Measurements from ENCODE around the gene ADAMTSL2.

The ADAMTSL2 gene

DNA sequence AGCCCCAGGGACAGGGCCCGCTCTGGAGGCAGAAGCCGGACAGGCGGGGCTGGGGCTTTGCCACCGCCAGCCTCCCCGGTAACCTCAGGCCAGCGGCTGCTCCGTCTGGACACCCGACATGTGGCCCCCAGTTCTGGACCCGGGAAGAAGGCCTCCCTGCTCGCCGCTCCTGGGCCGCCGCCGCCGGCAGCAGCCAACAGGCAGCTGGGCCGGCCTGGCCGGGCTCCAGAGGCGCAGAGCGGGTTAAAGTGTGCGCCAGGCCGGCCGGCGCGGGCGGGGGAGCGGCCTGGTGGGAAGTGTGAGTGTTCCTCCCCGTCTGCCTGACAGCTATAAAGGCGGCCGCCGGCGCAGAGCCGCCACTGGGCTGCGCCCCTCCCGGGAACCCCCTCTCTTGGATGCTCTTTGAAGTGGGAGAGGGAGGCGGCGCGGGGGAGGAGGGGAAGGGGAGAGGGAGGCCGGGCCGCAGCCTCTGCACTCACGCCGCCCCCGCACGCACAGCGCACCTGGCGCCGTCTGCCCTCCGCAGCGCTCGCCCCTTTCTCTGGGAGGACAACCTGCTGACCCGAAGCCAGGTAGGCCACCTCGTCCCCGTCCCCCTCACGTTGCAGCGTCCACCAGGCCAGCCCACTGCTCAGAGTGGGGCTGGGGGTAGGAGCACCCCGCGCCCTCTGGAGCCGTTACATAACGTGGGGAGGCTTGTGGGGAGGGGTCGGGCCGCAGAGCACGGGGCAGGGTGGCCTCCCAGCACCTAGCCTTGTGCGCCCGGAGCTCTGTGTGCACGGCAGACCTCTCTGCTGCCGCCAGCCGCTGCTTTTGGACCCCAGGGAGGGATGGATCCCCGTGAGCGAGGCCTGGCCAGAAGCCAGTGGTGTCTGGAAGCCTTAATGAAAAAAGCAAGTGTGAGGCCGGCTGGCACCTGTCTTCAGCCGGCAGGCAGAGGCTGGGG is at the start of gene ADAMTSL2:
Gene ADAMTSL2, plus strand, starts transcription at position 359 of the 946 bp plus-strand sequence. CDS start 2,009 bp downstream, outside the sequence.
- no peak for DNase-seq

DNA sequence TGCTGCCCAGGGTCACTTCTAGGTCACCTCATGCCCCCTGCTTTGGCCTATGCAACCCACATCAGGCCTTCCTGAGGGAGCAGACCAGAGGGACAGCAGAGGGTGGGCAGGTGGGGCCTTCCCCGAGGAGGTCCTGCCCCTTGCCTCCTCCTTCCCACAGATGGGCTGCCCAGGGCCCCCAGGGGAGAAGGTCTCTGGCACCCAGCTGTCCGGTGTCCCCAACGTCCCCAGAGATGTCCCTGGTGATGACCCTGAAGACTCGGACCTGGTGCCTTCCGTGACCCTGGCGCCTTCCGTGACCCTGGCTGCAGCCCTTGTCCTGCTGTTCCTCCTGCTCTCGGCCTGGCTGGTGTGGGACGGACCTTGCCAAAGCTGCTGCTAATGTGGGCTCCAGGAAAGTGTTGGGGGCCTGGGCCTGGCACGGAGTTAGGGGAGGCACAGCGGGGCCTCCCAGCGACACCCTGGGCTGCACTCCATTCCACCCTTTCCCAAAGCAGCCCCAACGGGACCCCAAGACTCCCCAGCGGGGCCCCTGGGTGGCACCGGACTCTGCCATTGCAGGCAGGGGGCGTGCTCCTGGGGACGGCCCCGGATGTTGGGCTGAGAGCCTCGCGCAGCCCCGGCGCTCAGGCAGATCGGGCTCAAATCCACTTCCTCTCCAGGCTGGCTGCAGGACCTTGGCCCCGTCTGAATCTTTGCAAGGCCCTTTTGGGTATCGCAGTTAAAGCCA is 48.8 kb upstream of the ADAMTSL2 start:
- no peak for DNase-seq

DNA sequence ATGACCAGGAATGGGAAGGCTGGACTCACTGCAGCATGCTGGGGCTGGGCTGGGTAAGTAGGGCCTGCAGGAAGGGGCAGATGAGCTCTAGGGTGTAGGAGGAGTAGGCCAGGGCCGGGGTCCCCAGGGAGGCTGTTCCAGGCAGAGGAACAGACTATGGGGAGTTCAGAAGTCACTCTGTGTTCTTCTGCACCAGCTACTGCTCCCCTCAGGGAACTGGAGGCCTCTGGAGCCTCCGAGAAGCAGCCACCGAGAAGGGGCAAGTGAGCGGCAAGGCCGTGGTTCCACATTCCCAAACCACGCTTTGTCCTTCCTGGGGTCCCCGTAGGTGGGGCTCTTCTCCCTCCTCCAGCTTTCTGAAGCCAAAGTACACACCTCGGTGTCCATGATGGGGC is 47.2 kb upstream of the ADAMTSL2 start:
- no peak for DNase-seq

DNA sequence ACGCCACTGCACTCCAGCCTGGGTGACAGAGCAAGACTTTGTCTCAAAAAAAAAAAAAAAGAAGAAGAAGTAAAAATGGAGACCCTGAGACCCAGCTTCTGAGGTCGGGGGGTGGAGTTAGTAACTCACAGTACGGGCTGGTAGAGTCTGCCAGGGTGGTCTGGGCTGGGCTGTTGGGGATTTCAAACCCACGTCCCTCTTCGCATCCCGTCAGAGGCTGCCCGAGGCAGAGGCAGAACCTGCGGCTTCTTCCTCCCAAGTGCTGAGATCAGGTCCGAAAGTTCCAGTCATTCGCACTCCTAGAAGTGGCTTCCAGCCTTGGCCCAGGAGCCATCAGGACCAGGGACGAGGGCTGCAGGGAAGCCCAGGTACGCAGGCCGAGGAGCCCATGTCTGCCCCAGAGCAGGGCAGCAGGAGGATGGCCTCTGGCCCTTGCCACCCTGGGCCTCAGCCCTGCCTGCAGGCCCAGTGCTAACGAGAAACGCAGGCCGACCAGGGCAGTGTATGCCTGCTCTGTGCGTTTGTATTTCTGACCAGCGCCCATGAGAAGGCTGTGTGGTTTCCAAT is 45.7 kb upstream of the ADAMTSL2 start:
- no peak for DNase-seq

DNA sequence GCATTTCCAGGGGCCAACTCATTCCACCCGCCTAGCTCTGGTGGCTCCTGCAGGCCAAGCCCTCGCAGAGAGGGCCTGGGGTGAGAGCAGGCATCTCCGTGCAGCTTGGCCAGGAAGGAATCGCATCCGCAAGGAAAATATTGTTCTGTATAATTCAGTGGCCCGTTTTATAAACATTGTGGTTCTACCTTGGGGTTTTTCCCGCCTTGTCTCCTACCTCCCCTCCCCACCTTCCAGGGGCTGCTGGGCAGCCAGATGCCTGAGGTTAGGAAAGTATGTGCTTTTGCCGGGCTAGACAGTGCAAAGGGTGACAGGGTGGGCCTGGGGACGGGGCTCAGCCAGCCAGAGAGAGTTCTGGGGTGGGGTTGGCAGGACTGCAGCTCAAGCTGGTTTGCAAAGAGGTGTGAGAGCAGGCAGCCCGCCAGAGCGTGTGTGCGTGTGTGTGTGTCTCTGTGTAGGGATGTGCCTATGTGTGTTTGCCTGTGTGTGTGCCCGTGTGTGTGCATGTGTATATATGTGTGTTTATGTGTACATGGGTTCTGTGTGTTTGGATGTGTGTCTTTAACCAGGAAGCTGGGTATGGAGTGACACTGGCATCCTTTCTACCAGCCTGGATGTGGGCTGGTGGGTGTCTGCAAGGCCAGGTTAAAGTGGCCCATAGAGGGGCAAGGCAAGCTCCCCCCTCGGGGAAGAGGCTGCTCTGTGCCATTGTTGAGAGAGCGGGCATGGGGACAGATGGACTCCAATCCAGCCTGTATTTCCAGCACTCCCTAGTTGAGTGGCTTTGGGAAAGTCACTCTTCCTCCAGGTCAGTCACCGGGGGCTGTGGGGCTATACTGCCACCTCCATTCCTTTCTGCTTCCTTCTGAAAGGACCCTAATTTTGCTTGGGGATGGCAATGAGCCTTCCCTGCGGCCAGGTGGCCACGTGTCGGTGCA is 45.0 kb upstream of the ADAMTSL2 start:
- DNase-seq: no peak

DNA sequence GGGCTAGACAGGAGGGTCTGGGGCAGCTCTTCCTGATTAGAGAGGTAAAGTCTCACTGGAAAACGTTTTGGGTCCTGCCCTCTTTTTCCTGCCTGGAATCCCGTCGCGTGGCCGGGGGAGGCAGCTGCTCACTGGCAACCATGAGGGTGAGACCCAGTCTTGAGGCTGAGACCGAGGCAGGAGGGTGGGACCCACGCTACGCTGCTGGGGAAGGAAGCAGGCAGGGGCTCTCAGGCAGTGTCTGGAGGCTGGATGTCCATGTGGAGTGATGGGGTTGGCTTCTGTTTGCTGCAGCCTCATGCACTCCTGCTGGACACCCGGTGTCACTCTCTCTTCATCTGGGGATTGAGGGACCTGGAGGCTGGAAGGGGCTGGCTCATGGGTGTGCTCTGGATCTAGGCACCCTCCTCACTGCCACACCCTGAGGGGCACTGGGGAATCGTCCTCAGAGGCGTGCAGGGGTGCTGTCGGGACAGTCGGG is 44.3 kb upstream of the ADAMTSL2 start:
- no peak for DNase-seq

DNA sequence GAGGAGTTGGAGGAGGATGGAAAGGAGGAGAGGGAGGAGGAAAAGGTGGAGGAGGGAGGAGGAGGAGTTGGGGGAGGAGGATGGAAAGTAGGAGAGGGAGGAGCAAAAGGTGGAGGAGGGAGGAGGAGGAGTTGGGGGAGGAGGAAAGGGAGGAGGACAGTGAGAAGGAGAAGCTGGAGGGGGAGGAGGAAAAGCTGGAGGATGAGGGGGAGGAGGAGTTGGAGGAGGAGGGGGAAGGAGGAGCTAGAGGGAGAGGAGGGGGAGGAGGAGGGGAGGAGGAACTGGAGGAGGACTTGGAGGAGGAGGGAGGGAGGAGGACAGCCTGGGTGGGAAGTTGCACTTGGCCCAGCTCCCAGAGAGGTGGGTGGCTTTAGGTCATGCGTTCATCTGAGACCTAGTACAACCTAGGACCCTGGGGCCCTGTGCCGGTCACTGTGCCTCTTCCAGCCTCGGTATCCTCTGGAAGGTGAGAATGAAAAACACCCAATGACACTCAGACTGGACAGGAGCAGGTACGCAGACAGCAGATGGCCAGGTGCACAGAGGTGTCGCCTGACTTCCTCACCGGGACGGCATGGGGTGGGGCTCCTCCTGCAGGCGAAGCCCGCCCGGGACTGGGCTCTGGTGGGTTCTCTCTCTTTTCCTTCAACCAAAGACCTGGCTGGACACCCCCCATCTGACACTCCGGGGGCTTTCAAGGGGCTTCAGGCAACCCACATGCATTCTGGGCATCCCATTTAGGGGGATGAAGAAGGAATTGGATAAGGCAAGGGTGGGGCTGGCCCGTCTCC is 43.4 kb upstream of the ADAMTSL2 start:
- no peak for DNase-seq

DNA sequence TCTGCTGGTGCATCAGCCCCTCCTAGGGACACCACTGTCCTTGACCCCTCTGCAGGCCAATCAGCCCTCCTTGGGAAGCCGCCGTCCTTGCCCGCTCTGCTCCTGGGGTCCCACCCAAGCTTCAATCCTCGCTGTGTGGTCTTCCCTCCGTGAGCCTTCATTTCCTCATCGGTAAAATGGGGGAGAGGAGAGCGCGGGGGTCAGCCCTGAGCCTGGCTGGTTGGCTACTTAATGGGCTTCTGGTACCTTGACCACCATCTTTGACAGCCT is 42.9 kb upstream of the ADAMTSL2 start:
- no peak for DNase-seq

DNA sequence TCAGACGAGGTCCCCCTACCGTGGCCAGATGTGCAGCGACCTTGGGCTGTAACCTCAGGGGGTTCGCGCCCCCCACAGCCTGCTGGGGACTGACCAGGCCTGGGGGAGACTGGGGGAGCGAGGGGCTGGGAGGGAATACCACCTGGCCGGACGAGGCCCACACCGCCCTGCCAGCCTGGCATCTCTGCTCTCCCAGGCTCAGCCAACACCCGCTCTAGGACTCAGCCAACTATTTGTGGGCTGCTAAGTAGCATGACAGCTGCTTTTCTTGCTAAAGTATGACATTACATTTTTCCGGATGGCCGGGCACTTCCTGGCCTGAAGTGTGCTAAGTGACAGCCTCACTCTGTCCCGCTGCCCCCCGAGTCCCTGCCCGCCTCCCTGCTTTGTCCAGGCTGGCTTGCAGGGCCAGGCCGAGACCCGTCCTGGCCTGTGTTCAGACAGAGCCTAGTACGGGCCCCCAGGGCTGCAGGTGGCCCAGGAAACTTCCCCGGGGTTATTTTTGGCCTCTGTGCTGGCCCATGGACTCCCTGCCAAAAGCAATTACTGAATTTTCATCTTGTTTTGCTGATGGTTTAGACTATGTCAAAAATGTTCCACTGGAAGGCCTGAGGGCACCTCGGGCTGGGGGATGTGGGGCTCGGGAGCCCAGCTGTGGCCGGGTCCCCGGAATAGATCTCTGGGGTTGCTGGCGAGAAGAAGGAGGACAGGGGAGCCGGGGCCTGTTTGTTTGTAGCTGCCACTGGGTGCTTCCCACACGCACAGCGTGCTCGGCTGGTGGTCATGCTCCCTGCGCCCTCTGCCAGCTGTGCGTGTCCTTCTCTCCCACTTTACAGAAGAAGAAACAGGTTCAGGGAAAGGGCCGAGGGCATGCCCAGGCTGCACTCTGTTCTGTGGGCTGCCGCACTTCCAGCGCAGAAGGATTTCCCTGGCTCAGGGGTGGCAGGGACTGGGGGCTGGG is 42.2 kb upstream of the ADAMTSL2 start:
- DNase-seq: no peak

DNA sequence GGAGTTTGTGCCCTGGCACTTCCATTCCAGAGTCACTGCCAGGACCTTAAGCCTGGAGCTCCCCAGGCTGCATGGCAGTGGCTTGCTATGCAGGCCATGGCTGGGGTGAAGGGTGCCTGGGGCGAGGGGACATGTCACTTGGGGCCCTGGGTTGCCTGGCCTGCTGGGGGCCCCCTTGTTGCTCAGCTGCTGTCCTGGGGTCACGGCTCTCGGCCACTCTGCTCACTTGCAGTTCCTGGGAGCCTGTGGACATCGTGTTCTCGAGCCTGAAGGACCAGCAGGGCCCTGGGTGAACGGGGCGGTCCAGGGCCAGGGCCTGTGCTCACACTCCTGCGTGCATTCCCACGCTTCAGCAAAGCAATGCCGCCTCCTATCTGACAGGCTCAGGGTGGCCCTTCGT is 41.1 kb upstream of the ADAMTSL2 start:
- DNase-seq: no peak

DNA sequence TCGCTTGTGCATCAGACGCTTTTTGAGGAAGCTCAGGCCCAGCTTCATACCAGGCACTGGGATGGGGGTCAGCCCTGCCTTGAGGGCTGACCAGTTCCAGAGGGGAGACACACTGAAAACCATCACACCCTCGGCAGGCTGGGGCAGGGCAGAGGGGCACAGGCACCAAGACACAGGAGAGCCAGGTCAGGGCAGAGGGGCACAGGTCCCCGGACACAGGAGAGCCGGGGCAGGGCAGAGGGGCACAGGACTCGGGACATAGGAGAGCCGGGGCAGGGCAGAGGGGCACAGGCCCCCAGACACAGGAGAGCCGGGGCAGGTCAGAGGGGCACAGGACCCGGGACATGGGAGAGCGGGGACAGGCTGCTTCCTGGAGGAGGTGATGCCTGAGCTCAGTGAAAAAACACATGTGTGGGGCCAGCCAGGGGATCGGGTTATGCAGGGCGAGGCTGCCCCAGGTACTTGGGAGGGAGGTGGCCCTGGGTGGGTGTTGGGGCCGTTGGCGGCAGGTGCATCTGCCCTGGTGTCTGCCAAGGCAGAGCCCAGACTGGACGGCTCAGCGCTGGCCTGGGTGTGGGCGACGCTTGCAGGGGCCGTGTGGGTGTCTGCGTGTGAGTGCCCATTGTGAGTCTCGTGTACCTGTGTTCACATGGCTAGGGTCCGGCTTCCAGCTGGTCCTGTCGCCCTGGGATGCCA is 40.5 kb upstream of the ADAMTSL2 start:
- no peak for DNase-seq

DNA sequence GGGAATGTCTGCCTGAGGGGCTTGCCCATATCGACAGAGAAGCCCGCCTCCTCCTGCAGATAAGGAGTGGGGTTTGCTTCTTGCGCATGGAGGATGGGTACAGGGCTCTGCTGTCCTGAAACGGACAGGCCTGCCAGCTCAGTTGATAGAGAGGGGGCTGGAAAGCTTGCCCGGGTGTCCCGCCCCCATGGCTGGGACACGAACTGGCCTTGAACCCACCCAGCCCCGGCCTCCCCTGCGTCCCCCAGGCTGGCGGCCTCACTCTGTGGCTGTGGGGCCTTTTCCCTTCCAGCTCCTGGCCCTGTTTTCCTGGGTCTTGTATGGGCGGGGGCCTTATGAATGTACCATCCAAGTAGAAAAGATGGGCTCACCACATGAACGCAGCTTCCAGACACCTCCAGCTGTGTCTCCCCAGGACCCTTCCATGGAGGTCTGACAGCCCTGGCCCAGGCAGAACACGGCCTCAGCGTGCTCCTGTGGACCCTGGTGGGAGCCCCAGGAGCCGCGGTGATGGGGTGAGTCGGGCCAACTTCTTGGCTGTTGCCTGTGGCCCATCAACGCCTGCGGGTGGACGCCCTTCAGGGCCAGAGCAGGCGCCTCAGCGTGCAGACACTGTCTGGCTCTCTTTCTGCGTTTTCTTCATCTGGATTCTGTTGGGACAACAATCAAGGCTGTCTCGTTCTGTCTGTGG is 39.7 kb upstream of the ADAMTSL2 start:
- no peak for DNase-seq

DNA sequence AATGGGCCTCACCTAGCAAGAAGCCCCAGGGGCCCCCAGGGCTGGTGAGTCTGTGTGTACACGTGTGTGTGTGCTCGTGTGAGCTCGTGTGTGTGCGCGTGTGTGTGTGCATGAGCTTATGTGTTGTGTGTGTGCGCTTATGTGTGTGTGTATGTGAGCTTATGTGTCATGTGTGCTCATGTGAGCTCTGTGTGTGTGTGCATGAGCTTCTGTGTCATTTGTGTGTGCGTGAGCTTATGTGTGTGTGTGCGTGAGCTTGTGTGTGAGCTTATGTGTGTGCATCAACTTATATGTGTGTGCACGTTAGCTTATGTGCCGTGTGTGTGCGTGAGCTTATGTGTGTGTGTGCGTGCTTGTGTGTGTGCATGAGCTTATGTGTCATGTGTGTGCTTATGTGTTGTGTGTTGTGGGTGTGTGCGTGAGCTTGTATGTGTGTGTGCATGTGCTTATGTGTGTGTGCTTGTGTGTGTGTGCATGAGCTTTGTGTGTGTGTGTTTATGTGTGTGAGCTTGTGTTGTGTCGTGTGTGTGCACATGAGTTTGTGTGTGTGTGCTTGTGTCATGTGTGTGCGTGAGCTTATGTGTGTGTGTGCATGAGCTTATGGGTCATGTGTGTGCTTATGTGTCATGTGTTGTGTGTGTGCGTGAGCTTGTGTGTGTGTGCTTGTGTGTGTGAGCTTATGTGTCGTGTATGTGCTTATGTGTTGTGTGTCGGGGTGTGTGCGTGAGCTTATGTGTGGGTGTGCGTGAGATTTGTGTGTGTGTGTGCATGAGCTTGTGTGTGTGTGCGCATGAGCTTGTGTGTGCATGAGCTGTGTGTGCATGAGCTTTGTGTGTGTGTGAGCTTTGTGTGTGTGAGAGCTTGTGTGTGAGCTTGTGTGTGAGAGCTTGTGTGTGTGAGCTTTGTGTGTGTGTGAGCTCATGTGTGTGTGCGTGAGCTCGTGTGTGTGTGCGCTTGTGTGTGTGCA is 38.9 kb upstream of the ADAMTSL2 start:
- DNase-seq: no peak

DNA sequence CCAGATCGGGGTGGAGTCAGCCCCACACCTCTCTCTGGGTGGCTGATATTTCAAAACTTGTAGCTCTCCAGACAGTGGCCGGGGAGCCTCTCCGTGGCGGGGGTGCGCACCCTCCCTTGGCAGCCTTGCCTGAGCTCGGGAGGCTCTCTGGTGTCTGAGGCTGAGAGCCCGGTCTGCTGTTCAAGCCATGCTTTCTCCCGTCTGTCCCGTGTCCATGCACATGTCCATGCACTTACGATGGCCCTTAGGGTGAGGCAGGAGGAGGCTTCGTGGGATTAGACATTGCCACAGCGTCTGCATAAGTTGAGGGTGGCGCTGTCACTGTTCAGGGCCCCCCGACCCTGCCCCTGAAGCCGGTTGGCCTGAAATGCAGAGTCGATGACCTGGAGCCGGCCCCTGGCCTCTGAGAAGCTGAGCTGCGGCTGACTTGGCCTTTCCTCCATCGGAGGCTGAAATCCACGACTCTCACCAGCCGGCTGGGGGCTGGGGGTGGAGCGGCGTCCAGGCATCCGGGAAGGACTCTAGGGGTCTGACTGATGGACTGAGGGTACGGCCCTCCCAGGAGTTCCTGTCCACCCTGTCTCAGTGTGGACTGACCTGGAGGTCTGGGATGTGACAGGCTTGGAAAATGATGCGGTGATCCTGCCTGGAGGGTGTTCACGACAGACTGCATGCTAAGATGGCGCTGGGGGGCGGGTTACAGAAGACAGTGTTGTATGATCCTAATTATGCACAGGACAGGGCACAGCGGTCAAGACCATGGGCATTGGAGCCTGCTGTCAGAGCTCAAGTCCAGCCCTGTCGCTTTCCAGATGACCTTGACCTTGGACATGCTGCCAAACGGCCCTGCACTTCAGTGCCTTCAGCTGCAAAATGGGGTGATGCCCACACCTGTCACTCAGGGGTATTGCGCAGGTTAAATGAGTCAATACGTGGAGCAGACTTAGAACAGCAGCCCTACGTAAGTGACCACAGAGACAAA is 37.4 kb upstream of the ADAMTSL2 start:
- DNase-seq: no peak

DNA sequence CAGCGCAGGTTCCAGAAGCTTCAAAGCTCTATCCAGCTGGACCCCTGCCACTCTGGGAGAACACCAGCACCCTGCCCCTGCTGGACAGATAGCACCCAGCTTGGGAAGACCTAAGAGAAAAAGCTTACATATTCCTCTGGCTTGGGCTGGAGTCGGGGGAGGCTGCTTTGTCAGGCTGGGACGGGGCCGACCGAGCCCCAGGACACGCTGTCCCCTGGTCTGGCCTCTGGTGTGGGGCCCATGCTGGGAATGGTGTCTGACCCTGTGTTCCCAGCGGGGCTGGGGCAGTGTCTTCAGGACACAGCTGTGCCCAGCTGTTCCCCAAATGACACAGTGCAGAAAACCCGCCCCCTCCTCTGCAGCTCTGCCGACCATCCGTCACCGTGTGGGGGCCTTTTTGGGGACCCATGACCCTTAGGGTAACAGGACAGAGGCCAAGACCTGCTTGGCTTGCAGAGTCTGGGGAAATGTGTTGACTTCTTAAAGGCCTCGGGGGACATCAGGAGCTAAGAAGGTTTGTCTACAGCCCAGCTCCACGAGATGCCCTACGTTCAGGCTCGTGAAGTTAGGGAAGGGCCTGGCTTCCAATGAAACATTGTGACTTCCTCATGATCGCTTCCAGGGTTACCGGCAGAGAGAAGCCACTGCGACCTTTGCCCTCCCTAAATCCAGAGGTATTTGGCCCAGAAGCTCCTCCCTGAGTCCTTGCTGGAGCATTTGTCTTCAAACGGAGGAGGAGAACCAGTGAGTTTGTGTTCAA is 35.2 kb upstream of the ADAMTSL2 start:
- DNase-seq: no peak

DNA sequence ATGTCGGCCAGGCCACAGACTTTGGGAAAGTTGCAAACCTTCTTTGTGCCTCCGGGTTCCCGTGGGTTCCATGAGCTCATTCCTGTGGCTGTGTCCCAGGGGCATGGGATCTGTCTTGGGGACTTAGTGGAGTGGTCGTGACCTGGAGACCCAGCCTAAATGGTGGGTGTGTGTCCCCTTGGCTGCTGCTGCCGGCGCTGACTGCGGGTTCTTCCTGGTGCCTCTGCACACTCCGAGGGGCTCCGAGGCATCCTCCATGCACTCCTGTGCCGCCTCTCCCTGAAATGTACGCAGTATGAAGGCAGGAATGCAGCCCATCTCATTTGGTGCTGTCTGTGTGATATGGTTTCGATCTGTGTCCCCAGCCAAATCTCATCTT is 34.6 kb upstream of the ADAMTSL2 start:
- no peak for DNase-seq

All from NK-92 treated with Interleukin-12 subunit alpha and Interleukin-12 subunit beta, amount 100 ng/mL, for 24 hours (cell line).